Suprapubic skin (tissue), 4 donors: Measurements from ENCODE around the gene TTC27. TPM values are rescaled to one million over a fixed set of nuclear protein-coding genes. Genes with fewer than 3 reads are reported as not detected.

Source experiments
- DNase-seq, 2 donors: peaks; one replicate each; pipeline ENCODE4 v3.0.0-alpha.2; 2019; ENCODE audit warnings: low spot score in 2 of 2
- H3K27ac ChIP-seq: fragments of 200-600 bp; sonication (generic); one replicate; pipeline ENCODE4 v1.5.1; 2019
- H3K27me3 ChIP-seq: fragments of 200-600 bp; sonication (generic); one replicate; pipeline ENCODE4 v1.5.1; 2019
- H3K36me3 ChIP-seq: fragments of 200-600 bp; sonication (generic); one replicate; pipeline ENCODE4 v1.5.1; 2019
- H3K4me1 ChIP-seq: fragments of 200-600 bp; sonication (generic); one replicate; pipeline ENCODE4 v1.5.1; 2019
- H3K4me3 ChIP-seq: fragments of 200-600 bp; sonication (generic); one replicate; pipeline ENCODE4 v1.5.1; 2019; ENCODE audit warnings: mild to moderate bottlenecking
- H3K9me3 ChIP-seq: fragments of 200-600 bp; sonication (generic); one replicate; pipeline ENCODE4 v1.5.1; 2019
- EP300 ChIP-seq: sonication (generic); formaldehyde crosslinking; IDR thresholded peaks from one replicate; pipeline ENCODE4 v1.6.1; 2017; ENCODE audit warnings: antibody characterized with exemption
- POLR2A ChIP-seq, 2 donors: fragments of 450-650 bp; IDR thresholded peaks; one replicate each; pipeline ENCODE4 v1.6.1; 2017; ENCODE audit warnings: antibody characterized with exemption in 2 of 2, mild to moderate bottlenecking in 2 of 2, moderate library complexity in 2 of 2
- POLR2AphosphoS5 ChIP-seq, 3 donors: sonication (generic); formaldehyde crosslinking; IDR thresholded peaks; one replicate each; pipeline ENCODE4 v1.6.1; 2017; ENCODE audit warnings: antibody characterized with exemption in 3 of 3
- WGBS: methylation state at CpG from one replicate; pipeline ENCODE4 v1.1.5; 2018; 5-methylcytosine and 5-hydroxymethylcytosine counted together
- total RNA-seq, 4 donors: library from RNA; depleted of rRNA; stranded (reverse); fragments of >200 nt; gene quantifications; one replicate each; pipeline ENCODE4 v1.1.0, GENCODE V29; 2016
- TF ChIP-seq, protein P1 (sequence below), 2 donors: fragments of 200-600 bp in 1 of 2; fragments of 450-650 bp in 1 of 2; sonication (generic) in 1 of 2; IDR thresholded peaks; one replicate each; pipeline ENCODE4 v1.5.1; 2016 to 2019; ENCODE audit warnings: antibody characterized with exemption in 2 of 2, mild to moderate bottlenecking in 1 of 2, moderate library complexity in 1 of 2

TTC27 gene
- total RNA-seq, 4 donors from 2014 or later = 14.0 to 32.7 (median 19.1) TPM

DNA sequence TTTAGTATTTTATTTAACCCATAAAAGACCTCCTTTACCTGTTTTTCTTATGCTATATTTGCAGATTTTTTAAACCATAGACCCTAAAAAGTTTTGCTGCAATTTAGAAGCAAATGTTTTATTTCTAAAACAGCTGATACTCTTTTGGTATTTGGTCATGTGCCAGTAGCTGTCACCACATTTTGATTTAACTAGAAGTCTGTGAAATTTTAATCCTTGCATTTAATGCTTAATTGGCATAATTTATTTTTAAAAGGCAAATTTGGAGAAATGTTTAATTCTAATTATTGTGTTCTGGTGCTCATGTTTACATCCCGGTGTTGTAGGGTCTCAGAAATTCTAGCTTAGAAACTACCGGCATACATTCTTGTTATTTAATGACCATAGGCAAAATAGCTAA lies 111.8 kb downstream of the TTC27 start:
- peaks cover 4% of the 10 kb centered on the region for H3K4me1 ChIP-seq
- 71% methylated on average over 2 of the region's 2 CpGs for WGBS
- H3K36me3 ChIP-seq = peaks cover 7% of the 10 kb centered on the region
- H3K9me3 ChIP-seq = no peaks in the 10 kb centered on the region
- H3K4me3 ChIP-seq = no peak overlapping the region
- TF ChIP-seq EP300 (no peak), POLR2A (IDR thresholded peaks at IDR 0.05) (no peak), POLR2AphosphoS5 (IDR thresholded peaks at IDR 0.05) (no peak)
- TF ChIP-seq, protein P1, sequence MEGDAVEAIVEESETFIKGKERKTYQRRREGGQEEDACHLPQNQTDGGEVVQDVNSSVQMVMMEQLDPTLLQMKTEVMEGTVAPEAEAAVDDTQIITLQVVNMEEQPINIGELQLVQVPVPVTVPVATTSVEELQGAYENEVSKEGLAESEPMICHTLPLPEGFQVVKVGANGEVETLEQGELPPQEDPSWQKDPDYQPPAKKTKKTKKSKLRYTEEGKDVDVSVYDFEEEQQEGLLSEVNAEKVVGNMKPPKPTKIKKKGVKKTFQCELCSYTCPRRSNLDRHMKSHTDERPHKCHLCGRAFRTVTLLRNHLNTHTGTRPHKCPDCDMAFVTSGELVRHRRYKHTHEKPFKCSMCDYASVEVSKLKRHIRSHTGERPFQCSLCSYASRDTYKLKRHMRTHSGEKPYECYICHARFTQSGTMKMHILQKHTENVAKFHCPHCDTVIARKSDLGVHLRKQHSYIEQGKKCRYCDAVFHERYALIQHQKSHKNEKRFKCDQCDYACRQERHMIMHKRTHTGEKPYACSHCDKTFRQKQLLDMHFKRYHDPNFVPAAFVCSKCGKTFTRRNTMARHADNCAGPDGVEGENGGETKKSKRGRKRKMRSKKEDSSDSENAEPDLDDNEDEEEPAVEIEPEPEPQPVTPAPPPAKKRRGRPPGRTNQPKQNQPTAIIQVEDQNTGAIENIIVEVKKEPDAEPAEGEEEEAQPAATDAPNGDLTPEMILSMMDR (IDR thresholded peaks at IDR 0.05) = no peak
- no peak overlapping the region for H3K27ac ChIP-seq
- no peak for DNase-seq
- no peaks in the 10 kb centered on the region for H3K27me3 ChIP-seq

DNA sequence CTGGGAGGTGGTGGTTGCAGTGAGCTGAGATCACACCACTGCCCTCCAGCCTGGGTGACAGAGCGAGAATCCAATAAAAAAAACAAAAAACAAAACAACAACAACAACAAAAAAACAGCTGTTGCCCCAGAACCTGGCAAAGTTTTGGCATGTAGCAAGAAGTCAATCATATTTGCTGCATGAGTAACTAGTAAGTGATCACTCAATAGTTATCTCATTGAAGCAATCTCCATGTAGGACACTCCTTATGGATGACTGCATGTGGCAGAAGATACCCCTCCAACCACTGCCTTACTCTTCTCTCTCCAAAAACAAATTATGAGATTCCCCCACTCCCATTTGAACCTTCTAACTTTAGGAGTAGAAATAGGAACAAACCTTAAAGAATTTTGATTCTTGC lies 113.7 kb downstream of the TTC27 start:
- Histone ChIP-seq H3K4me3 (no peak overlapping the region), H3K27ac (no peak overlapping the region), H3K27me3 (no peaks in the 10 kb centered on the region), H3K4me1 (peaks cover 4% of the 10 kb centered on the region), H3K9me3 (no peaks in the 10 kb centered on the region), H3K36me3 (peaks cover 7% of the 10 kb centered on the region)
- DNase-seq = no peak
- 94% methylated on average over 1 of the region's 1 CpG for WGBS
- TF ChIP-seq EP300 (no peak), POLR2A (IDR thresholded peaks at IDR 0.05) (no peak), POLR2AphosphoS5 (IDR thresholded peaks at IDR 0.05) (no peak)
- TF ChIP-seq, protein P1 (IDR thresholded peaks at IDR 0.05) = no peak

DNA sequence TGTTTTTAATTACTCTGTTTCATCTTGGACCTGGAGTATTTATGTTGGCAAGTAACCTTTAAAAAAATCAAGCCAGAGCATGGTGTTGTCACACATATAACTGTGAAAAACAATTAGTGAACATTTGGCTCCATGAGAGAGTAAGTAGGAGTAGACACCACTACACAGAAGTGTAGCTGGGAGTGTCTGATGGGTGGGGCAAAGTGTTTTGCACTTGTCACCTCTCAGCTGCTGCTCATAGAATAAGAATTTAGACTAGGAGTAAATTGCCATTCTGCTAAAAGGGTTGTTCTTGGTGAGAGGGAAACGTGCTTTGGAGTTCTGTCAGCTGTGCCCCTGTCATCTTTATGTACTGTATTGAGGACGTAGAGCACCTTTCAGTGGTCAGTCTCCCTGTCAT lies 114.5 kb downstream of the TTC27 start:
- H3K27ac ChIP-seq = no peak overlapping the region
- 78% methylated on average over 2 of the region's 2 CpGs for WGBS
- no peak overlapping the region for H3K4me3 ChIP-seq
- H3K4me1 ChIP-seq = peaks cover 4% of the 10 kb centered on the region
- no peaks in the 10 kb centered on the region for H3K27me3 ChIP-seq
- TF ChIP-seq POLR2AphosphoS5 (IDR thresholded peaks at IDR 0.05) (no peak), EP300 (no peak), POLR2A (IDR thresholded peaks at IDR 0.05) (no peak)
- TF ChIP-seq, protein P1 (IDR thresholded peaks at IDR 0.05) = no peak
- no peaks in the 10 kb centered on the region for H3K36me3 ChIP-seq
- no peak for DNase-seq
- H3K9me3 ChIP-seq = no peaks in the 10 kb centered on the region

DNA sequence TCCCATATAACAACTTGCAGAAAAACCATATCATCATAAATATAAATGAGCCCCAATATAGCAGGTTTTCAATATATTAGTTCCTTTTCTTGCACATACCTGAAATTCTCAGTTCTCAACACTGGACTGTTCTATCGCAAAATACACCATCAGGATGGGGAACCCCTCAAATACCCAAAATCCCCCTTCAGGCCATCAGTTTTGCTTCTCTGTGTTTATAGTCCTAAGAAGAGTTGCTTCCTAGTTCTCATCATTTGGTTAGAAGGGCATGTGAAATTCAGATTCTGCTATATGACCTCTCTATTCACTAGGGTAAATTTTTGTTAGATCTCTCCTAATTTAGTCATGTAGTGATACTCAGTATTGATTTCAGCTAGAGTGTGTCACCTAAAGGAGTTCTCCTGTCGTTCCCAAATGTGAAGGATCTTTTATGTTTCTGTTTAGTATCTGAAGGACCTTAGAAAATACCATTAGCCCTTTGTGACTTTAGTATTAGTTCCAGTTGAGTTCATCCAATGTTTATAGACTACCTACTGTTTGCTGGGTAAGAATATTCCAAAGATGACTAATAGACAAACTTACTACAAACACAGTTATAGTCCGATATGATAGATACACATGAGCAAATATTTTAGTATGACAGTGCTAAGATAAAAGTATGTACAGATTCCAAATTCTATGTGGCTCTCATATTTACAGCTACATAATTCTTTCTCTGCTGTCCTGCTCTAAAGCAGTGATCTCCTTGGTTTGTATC lies 115.8 kb downstream of the TTC27 start:
- DNase-seq = no peak
- TF ChIP-seq, protein P1 (IDR thresholded peaks at IDR 0.05) = no peak
- TF ChIP-seq POLR2A (IDR thresholded peaks at IDR 0.05) (no peak), EP300 (no peak), POLR2AphosphoS5 (IDR thresholded peaks at IDR 0.05) (no peak)
- Histone ChIP-seq H3K27ac (no peak overlapping the region), H3K9me3 (no peaks in the 10 kb centered on the region), H3K36me3 (no peaks in the 10 kb centered on the region), H3K4me3 (no peak overlapping the region), H3K4me1 (peaks cover 4% of the 10 kb centered on the region), H3K27me3 (no peaks in the 10 kb centered on the region)
- WGBS = 95% methylated on average over 3 of the region's 3 CpGs

DNA sequence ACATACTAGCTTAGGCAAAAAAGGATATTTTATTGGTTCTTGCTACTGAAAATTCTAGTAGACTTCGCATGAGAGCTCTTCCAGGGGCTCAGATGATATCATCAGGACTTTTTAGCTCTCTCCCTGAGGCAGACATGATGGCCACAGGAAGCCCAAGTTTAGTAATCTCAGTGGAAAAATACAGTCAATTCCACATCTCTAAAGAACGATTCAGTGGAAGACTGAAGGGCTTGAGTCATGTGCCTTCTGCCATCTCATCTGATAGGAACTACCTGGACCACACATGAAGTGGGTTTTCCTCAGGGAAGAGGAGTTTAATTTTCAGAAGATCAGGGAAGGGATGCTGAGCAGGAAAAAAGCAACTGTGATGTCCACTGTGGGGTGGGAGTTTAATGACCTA lies 117.3 kb downstream of the TTC27 start:
- no peak for DNase-seq
- peaks cover 4% of the 10 kb centered on the region for H3K4me1 ChIP-seq
- 78% methylated on average over 2 of the region's 2 CpGs for WGBS
- no peak overlapping the region for H3K27ac ChIP-seq
- no peaks in the 10 kb centered on the region for H3K27me3 ChIP-seq
- H3K4me3 ChIP-seq = no peak overlapping the region
- H3K36me3 ChIP-seq = no peaks in the 10 kb centered on the region
- no peaks in the 10 kb centered on the region for H3K9me3 ChIP-seq
- TF ChIP-seq POLR2A (IDR thresholded peaks at IDR 0.05) (no peak), POLR2AphosphoS5 (IDR thresholded peaks at IDR 0.05) (no peak)
- TF ChIP-seq, protein P1 (IDR thresholded peaks at IDR 0.05) = no peak
